Right lobe of liver (tissue), 4 donors: Measurements from ENCODE around the gene OR1A2.

Experiments used
- CTCF ChIP-seq, 4 donors: fragments of 200-600 bp in 3 of 4; fragments of 450-650 bp in 1 of 4; IDR thresholded peaks; one replicate each; pipeline versions ENCODE4 v1.5.1 to v1.8.0; 2016 to 2022; ENCODE audit warnings: antibody characterized with exemption in 4 of 4, mild to moderate bottlenecking in 2 of 4
- POLR2A ChIP-seq: fragments of 450-650 bp; IDR thresholded peaks from one replicate; pipeline ENCODE4 v1.6.1; 2017; ENCODE audit warnings: antibody characterized with exemption, mild to moderate bottlenecking
- donor health status: DM: no; HTN: no; CAD: no.
- donor health status: DM: no; HTN: no; CAD: no.
- donor health status: DM: no; HTN: yes; CAD: no.

GRCh38 chr17:3213001-3213400 is 15.7 kb downstream of the OR1A2 start:
- no peak for TF ChIP-seq CTCF (IDR thresholded peaks at IDR 0.05)
- no peak for TF ChIP-seq POLR2A
